Stimulated activated CD4-positive, alpha-beta T cell treated with anti-CD3 and anti-CD28 coated beads, Interleukin-4, amount 100 ng/mL, for 24 hours (primary cell): Measurements from ENCODE around the gene ZG16.

Source experiments
- DNase-seq: peaks from one replicate; pipeline ENCODE4 v3.0.0-alpha.2; 2020

The ZG16 gene

GRCh38 chr16:29831490-29831889 is 53.4 kb downstream of the ZG16 start:
- no peak for DNase-seq
